Spleen (tissue), 11 donors: ENCODE measurements around the gene TMEM14B. TPM values are rescaled to one million over a fixed set of nuclear protein-coding genes. Genes with fewer than 3 reads are reported as not detected.
"Not testable (repeated sequence)": the region's sequence is repeated elsewhere in the genome, so short reads cannot be mapped to it uniquely, and the experiment has no call there.

Source experiments
- DNase-seq: peaks from one replicate; pipeline ENCODE4 v3.0.0-alpha.2; 2020
- H3K27ac ChIP-seq, 8 donors: fragments of 200-600 bp; sonication (generic) in 7 of 8; 1 replicate in 4 of 8; 2 replicates in 4 of 8; pipeline versions ENCODE4 v1.5.0 to v1.8.0; 2016 to 2021; ENCODE audit warnings: inconsistent platforms in 4 of 8, mild to moderate bottlenecking in 4 of 8, moderate library complexity in 1 of 8
- H3K27me3 ChIP-seq, 7 donors: fragments of 200-600 bp; sonication (generic) in 6 of 7; replicated peaks in 1 of 7; 1 replicate in 4 of 7; 2 replicates in 3 of 7; pipeline versions ENCODE4 v1.5.0 to v1.8.0; 2016 to 2021; ENCODE audit warnings: inconsistent platforms in 3 of 7, mild to moderate bottlenecking in 1 of 7
- H3K36me3 ChIP-seq, 6 donors: fragments of 200-600 bp; sonication (generic) in 5 of 6; 1 replicate in 4 of 6; 2 replicates in 2 of 6; pipeline versions ENCODE4 v1.5.0 to v1.8.0; 2016 to 2021; ENCODE audit warnings: inconsistent platforms in 2 of 6
- H3K4me1 ChIP-seq, 6 donors: fragments of 200-600 bp; sonication (generic) in 5 of 6; 1 replicate in 3 of 6; 2 replicates in 3 of 6; pipeline versions ENCODE4 v1.5.0 to v1.8.0; 2016 to 2021; ENCODE audit warnings: inconsistent platforms in 3 of 6
- H3K4me3 ChIP-seq, 8 donors: fragments of 200-600 bp; sonication (generic) in 7 of 8; 1 replicate in 4 of 8; 2 replicates in 4 of 8; pipeline versions ENCODE4 v1.5.0 to v1.8.0; 2016 to 2021; ENCODE audit warnings: inconsistent platforms in 4 of 8, mild to moderate bottlenecking in 4 of 8, moderate library complexity in 2 of 8
- H3K9me3 ChIP-seq, 8 donors: fragments of 200-600 bp; sonication (generic) in 7 of 8; 1 replicate in 4 of 8; 2 replicates in 4 of 8; pipeline versions ENCODE4 v1.5.0 to v1.8.0; 2016 to 2021; ENCODE audit warnings: inconsistent platforms in 4 of 8
- CTCF ChIP-seq, 11 experiments: fragments of 200-600 bp in 7 of 11; fragments of 450-650 bp in 4 of 11; sonication (generic) in 4 of 11; IDR thresholded peaks in 8 of 11; conservative IDR thresholded peaks in 3 of 11; 1 replicate in 7 of 11; 2 replicates in 4 of 11; pipeline versions ENCODE4 v1.4.0 to v1.8.0; 2016 to 2021; ENCODE audit warnings: antibody characterized with exemption in 11 of 11, inconsistent platforms in 4 of 11, mild to moderate bottlenecking in 1 of 11
- POLR2A ChIP-seq, 3 donors: fragments of 450-650 bp; IDR thresholded peaks; one replicate each; pipeline ENCODE4 v1.5.1; 2017; ENCODE audit warnings: antibody characterized with exemption in 3 of 3, mild to moderate bottlenecking in 1 of 3
- POLR2AphosphoS5 ChIP-seq, 3 donors: sonication (generic); formaldehyde crosslinking; IDR thresholded peaks; one replicate each; pipeline ENCODE4 v1.5.1; 2017; ENCODE audit warnings: antibody characterized with exemption in 3 of 3
- WGBS, 5 donors: extraction: QIAGEN DNeasy Blood & Tissue Kit in 3 of 5; methylation state at CpG; one replicate each; pipeline versions ENCODE4 v1.1.5 to v1.1.7; 2013 to 2018; 5-methylcytosine and 5-hydroxymethylcytosine counted together
- intact Hi-C: fragments of 100-400 bp; cut with DNase I; formaldehyde crosslinking; loops from one replicate; pipeline ENCODE4 v1.15.0; 2023; ENCODE audit warnings: low total_unique reads
- polyA plus RNA-seq, 3 donors: library from polyadenylated mRNA; stranded (reverse); fragments of 200-250 nt; gene quantifications; one replicate each; pipeline ENCODE4 v1.2.1, GENCODE V29; 2013
- total RNA-seq, 7 donors: library from RNA; depleted of rRNA in 3 of 7; stranded (reverse); fragments of >200 nt in 3 of 7; fragmentation: NEBNext Ultra II Directional in 4 of 7; extraction: Animal tissue kit (Norgen Biotek cat#: 25700) in 4 of 7; gene quantifications; one replicate each; pipeline versions ENCODE4 v1.1.0 to v1.2.1, GENCODE V29; 2016 to 2021
- donor health status: healthy with polysubstance abuse.
- donor health status: DM: no; HTN: no; CAD: no; lungs with moderate emphysema.
- donor health status: DM: no; HTN: no; CAD: no.
- donor health status: Bipolar disorder and iron deficiency.
- donor health status: healthy.
- donor health status: DM: no; HTN: no; CAD: no.
- donor health status: DM: yes; HTN: yes; CAD: no.

The TMEM14B gene
- total and polyA plus RNA-seq, 10 donors = 49.7 to 83.5 (median 59.5) TPM

- Histone ChIP-seq H3K27me3 (no peaks in the 10 kb centered on the region), H3K27ac (no peak overlapping the region), H3K9me3 (peaks cover 0 to 4% (median 0%) of the 10 kb centered on the region in 8 donors), H3K4me3 (no peak overlapping the region), H3K36me3 (peaks cover 0 to 25% (median 8%) of the 10 kb centered on the region in 6 donors), H3K4me1 (no peaks in the 10 kb centered on the region)
- WGBS, 5 donors = 85 to 94% (median 88%) methylated on average over 2 of the region's 2 CpGs
- intact Hi-C loops = no loop called here
- DNase-seq = no peak
- TF ChIP-seq POLR2A (IDR thresholded peaks at IDR 0.05) (no peak), POLR2AphosphoS5 (IDR thresholded peaks at IDR 0.05) (no peak), CTCF (IDR thresholded peaks at IDR 0.05 in 8 of 11, conservative IDR thresholded peaks at IDR 0.05 in 3 of 11) (no peak)
These were observed 10.9 kb upstream of the TMEM14B start for GRCh38 chr6:10736731-10737130.

- H3K27me3 ChIP-seq = no peaks in the 10 kb centered on the region
- intact Hi-C loops = loop anchor here (10.0 kb wide), 1 partner anchor 45 kb away; the partner anchor contains the start of genes C6orf52 and PAK1IP1
- H3K4me1 ChIP-seq = no peaks in the 10 kb centered on the region
- H3K27ac ChIP-seq = no peak overlapping the region
- H3K4me3 ChIP-seq = no peak overlapping the region
- no peak for TF ChIP-seq CTCF (IDR thresholded peaks at IDR 0.05 in 8 of 11, conservative IDR thresholded peaks at IDR 0.05 in 3 of 11)
- H3K9me3 ChIP-seq = peaks cover 0 to 4% (median 0%) of the 10 kb centered on the region in 8 donors
- H3K36me3 ChIP-seq = peaks cover 0 to 10% (median 0%) of the 10 kb centered on the region in 6 donors
- no peak for DNase-seq
These were observed 7.5 kb upstream of the TMEM14B start for GRCh38 chr6:10740061-10740460.

- H3K4me3 ChIP-seq, H3K27ac ChIP-seq, H3K27me3 ChIP-seq, DNase-seq, H3K4me1 ChIP-seq, H3K9me3 ChIP-seq: not testable (repeated sequence)
- peaks cover 0 to 10% (median 0%) of the 10 kb centered on the region in 6 donors for H3K36me3 ChIP-seq
- WGBS, 5 donors = 81 to 98% (median 93%) methylated on average over 4 of the region's 4 CpGs
- intact Hi-C loops = loop anchor here (10.0 kb wide), 1 partner anchor 47 kb away; the partner anchor contains the start of genes C6orf52 and PAK1IP1
These were observed 6.0 kb upstream of the TMEM14B start for GRCh38 chr6:10741643-10742042.

GRCh38 chr6:10742251-10742650, 5.4 kb upstream of the TMEM14B start:
- Histone ChIP-seq H3K27me3 (no peaks in the 10 kb centered on the region), H3K4me1 (peaks cover 0 to 12% (median 10%) of the 10 kb centered on the region in 6 donors), H3K36me3 (peaks cover 0 to 10% (median 0%) of the 10 kb centered on the region in 6 donors), H3K27ac (no peak overlapping the region), H3K4me3 (no peak overlapping the region), H3K9me3 (peaks cover 0 to 4% (median 0%) of the 10 kb centered on the region in 8 donors)
- WGBS, 5 donors = 93 to 98% (median 95%) methylated on average over 12 of the region's 12 CpGs
- no peak for DNase-seq
- intact Hi-C loops = loop anchor here (10.0 kb wide), 1 partner anchor 47 kb away; the partner anchor contains the start of genes C6orf52 and PAK1IP1
- no peak for TF ChIP-seq CTCF (IDR thresholded peaks at IDR 0.05 in 8 of 11, conservative IDR thresholded peaks at IDR 0.05 in 3 of 11)
- TF ChIP-seq POLR2AphosphoS5 (IDR thresholded peaks at IDR 0.05) = no peak
- TF ChIP-seq POLR2A (IDR thresholded peaks at IDR 0.05) = no peak
